ENCODE data around the gene BRINP2. TPM values are rescaled to one million over a fixed set of nuclear protein-coding genes. Genes with fewer than 3 reads are reported as not detected.
A peak's percentile ranks its signal among the peaks of the same experiment; 100 is the strongest.

The BRINP2 gene
- total RNA-seq, 1 donor from 2014 or later = 23.7 TPM

- Mint-ChIP-seq H3K4me3 (peak overlapping the region; percentile 84), H3K27me3 (peaks cover 53% of the 10 kb centered on the region), H3K36me3 (no peaks in the 10 kb centered on the region), H3K27ac (peak overlapping the region; percentile 79), H3K9me3 (peaks cover 5% of the 10 kb centered on the region), H3K4me1 (ENCODE audit: unreplicated experiment) (peaks cover 18% of the 10 kb centered on the region)
- DNase-seq (ENCODE audit: extremely low spot score, unreplicated experiment) = no peak
- no peak for TF ChIP-seq CTCF (conservative IDR thresholded peaks at IDR 0.05)
These were observed 10.5 kb downstream of the BRINP2 start for GRCh38 chr1:177181280-177181630.

DNA sequence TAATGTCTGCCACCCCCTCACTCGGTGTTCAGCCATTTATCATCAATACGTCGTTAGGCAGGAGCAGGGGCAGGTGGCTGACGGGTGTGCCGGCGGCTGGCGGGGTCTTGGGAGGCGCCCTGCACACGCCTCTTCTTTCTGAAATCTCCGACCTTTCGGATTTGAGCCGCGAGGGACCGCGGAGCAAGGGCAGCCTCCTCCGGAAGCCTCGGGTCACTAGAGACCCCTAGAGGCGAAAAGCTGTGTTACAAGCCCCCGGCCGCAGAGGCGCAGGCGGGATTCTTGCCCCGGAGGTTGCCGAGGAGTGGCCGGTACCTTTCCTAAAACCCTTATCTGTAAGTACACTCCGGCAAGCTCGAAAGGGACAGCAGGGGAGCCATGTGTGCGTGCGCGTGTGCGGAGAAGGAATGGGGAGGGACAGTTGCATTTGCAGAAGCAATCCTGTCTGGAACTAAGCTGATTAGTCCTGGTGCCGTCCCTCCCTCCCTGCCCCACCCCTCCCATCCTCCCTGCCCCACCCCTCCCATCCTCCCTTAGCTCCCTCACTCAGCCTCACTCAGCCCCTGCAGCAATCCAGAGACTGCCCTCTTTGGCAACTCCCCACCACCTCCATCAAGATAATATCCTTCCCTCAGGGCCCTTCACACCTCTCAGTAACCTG, 11.0 kb downstream of the BRINP2 start:
- peak; percentile 86 for DNase-seq (ENCODE audit: extremely low spot score, unreplicated experiment)
- Mint-ChIP-seq H3K27ac (peak overlapping the region; percentile 79), H3K27me3 (peaks cover 51% of the 10 kb centered on the region), H3K4me1 (ENCODE audit: unreplicated experiment) (peaks cover 18% of the 10 kb centered on the region), H3K36me3 (no peaks in the 10 kb centered on the region), H3K9me3 (peaks cover 9% of the 10 kb centered on the region), H3K4me3 (peak overlapping the region; percentile 84)
- peak; percentile 93 for TF ChIP-seq CTCF (conservative IDR thresholded peaks at IDR 0.05)

DNA sequence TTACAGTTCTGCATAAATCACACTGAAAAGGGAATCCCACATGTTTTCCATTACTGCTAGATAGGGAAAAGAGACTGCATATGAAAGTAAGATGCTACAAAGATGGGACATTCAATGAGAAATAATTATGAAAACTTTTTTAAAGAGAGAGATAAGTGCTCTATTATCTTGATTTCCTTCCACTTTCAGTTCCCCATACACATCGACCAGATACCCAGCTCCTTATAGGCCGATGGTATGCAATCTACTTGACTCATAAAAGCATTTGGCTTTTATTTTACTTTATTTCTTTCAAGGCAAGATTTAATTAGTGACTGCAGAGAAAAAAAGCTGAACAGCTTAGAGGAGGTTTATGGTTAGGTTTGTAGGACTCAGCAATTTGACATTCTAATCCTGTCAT, 13.1 kb downstream of the BRINP2 start:
- no peak overlapping the region for H3K4me3 Mint-ChIP-seq
- TF ChIP-seq CTCF (conservative IDR thresholded peaks at IDR 0.05) = no peak
- peak overlapping the region; percentile 79 for H3K27ac Mint-ChIP-seq
- peaks cover 18% of the 10 kb centered on the region for H3K4me1 Mint-ChIP-seq (ENCODE audit: unreplicated experiment)
- H3K36me3 Mint-ChIP-seq = peaks cover 4% of the 10 kb centered on the region
- peaks cover 34% of the 10 kb centered on the region for H3K27me3 Mint-ChIP-seq
- H3K9me3 Mint-ChIP-seq = peaks cover 9% of the 10 kb centered on the region
- no peak for DNase-seq (ENCODE audit: extremely low spot score, unreplicated experiment)

DNA sequence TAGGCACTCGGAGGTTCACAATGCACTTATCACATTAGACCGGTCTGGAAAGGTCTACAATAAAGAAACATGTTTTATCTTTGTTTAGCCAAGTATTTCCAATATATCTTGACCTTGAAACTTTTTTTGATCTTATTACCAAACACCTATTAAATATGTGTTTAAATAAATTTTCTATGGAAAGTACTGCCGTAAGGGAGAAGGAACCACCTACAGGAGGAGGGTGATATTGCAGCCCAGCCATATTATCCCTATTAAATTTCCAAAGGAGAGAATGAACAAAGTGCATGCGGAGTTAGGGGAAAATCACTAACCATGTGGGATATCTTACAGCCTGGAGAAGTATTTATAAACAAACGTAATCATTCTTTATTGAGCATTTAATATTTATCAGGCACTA, 14.5 kb downstream of the BRINP2 start:
- Mint-ChIP-seq H3K4me3 (no peak overlapping the region), H3K9me3 (peaks cover 9% of the 10 kb centered on the region), H3K36me3 (peaks cover 4% of the 10 kb centered on the region), H3K27ac (no peak overlapping the region), H3K27me3 (peaks cover 26% of the 10 kb centered on the region), H3K4me1 (ENCODE audit: unreplicated experiment) (peaks cover 18% of the 10 kb centered on the region)
- peak; percentile 73 for TF ChIP-seq CTCF (conservative IDR thresholded peaks at IDR 0.05)
- no peak for DNase-seq (ENCODE audit: extremely low spot score, unreplicated experiment)

DNA sequence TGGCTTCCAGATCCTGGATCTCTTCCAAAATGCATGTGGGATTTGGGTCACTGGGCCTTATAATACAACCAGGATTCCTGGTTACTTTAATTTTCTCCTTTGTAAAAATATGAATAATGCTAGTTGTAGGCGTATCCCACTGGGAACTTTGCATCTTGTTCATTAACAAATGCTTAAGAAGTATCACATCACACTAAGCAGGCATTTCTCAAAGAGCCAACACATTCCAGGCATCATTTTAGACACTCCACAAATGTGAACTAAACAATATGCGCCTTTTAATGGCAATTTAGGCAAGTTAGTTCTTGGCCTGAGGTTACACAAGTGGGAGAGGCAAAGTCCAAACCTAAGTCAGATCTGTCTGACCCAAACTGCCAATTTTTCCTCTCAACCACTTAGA, 15.9 kb downstream of the BRINP2 start:
- DNase-seq (ENCODE audit: extremely low spot score, unreplicated experiment) = no peak
- H3K27me3 Mint-ChIP-seq = peaks cover 13% of the 10 kb centered on the region
- H3K9me3 Mint-ChIP-seq = peaks cover 9% of the 10 kb centered on the region
- peaks cover 4% of the 10 kb centered on the region for H3K36me3 Mint-ChIP-seq
- H3K4me3 Mint-ChIP-seq = no peak overlapping the region
- TF ChIP-seq CTCF (conservative IDR thresholded peaks at IDR 0.05) = no peak
- peaks cover 18% of the 10 kb centered on the region for H3K4me1 Mint-ChIP-seq (ENCODE audit: unreplicated experiment)
- no peak overlapping the region for H3K27ac Mint-ChIP-seq
